SK-N-SH (cell line): ENCODE measurements around the gene NCAM1. TPM values are rescaled to one million over a fixed set of nuclear protein-coding genes. Genes with fewer than 3 reads are reported as not detected.

Source experiments
- CTCF ChIA-PET: fragments of 300-600, 350-600 bp; formaldehyde crosslinking; extraction: SDS; loops from one replicate; lab custom pipeline; 2021; lab: Yijun Ruan, JAX
- POLR2A ChIA-PET: fragments of 350-600 bp; sonication (Branson Sonifier 250); formaldehyde crosslinking; extraction: SDS; loops from one replicate; lab custom pipeline; 2020; ENCODE audit warnings: antibody characterized with exemption, inconsistent platforms; lab: Yijun Ruan, JAX
- DNase-seq: peaks from one replicate; pipeline ENCODE4 v3.0.0; 2012
- H2AFZ ChIP-seq: fragments of 200-600 bp; sonication (generic); 2 replicates; pipeline ENCODE4 v1.8.1; 2016; ENCODE audit warnings: antibody characterized with exemption, mild to moderate bottlenecking, low read depth
- H3F3A ChIP-seq: fragments of 200-600 bp; sonication (generic); replicated peaks from 2 replicates; pipeline ENCODE3; 2016; ENCODE audit warnings: antibody characterized with exemption, mild to moderate bottlenecking; ENCODE audit not compliant: insufficient read depth
- H3K27ac ChIP-seq, 2 experiments: fragments of 200-500 bp in 1 of 2; fragments of 200-600 bp in 1 of 2; sonication (Bioruptor generic) in 1 of 2; sonication (generic), shearing (Covaris generic) in 1 of 2; 2 replicates each; pipeline versions ENCODE4 v1.5.1 to v1.6.1; 2014 to 2016; ENCODE audit warnings: low read depth in 2 of 2, inconsistent platforms in 1 of 2, low read length in 1 of 2, mild to moderate bottlenecking in 1 of 2, mixed read lengths in 1 of 2
- H3K27me3 ChIP-seq: fragments of 200-600 bp; sonication (generic), shearing (Covaris generic); 2 replicates; pipeline ENCODE4 v1.6.1; 2016; ENCODE audit warnings: mixed run types; ENCODE audit not compliant: insufficient read depth
- H3K36me3 ChIP-seq, 2 experiments: fragments of 200-500 bp in 1 of 2; fragments of 200-600 bp in 1 of 2; sonication (Bioruptor generic) in 1 of 2; sonication (generic) in 1 of 2; replicated peaks in 1 of 2; 2 replicates each; pipeline versions ENCODE3 to v1.5.1; 2014 to 2016; ENCODE audit warnings: low read length in 1 of 2, mild to moderate bottlenecking in 1 of 2; ENCODE audit not compliant: insufficient read depth in 2 of 2, control insufficient read depth in 1 of 2
- H3K4me1 ChIP-seq, 2 experiments: fragments of 200-500 bp in 1 of 2; fragments of 200-600 bp in 1 of 2; sonication (Bioruptor generic) in 1 of 2; sonication (generic), shearing (Covaris generic) in 1 of 2; 2 replicates each; pipeline versions ENCODE4 v1.5.1 to v1.6.1; 2014 to 2016; ENCODE audit warnings: low read depth in 1 of 2, low read length in 1 of 2, mixed run types in 1 of 2; ENCODE audit not compliant: insufficient read depth in 2 of 2, control insufficient read depth in 1 of 2
- H3K4me2 ChIP-seq: fragments of 200-600 bp; sonication (generic), shearing (Covaris generic); 2 replicates; pipeline ENCODE4 v1.6.1; 2017; ENCODE audit warnings: mixed run types
- H3K4me3 ChIP-seq, 2 experiments: fragments of 200-500 bp in 1 of 2; fragments of 200-600 bp in 1 of 2; sonication (Bioruptor generic) in 1 of 2; sonication (generic), shearing (Covaris generic) in 1 of 2; 2 replicates each; pipeline versions ENCODE4 v1.5.1 to v1.8.1; 2014 to 2016; ENCODE audit warnings: low read depth in 2 of 2, inconsistent platforms in 1 of 2, low read length in 1 of 2, mild to moderate bottlenecking in 1 of 2, mixed read lengths in 1 of 2, moderate library complexity in 1 of 2
- H3K79me2 ChIP-seq: fragments of 200-600 bp; sonication (generic); 2 replicates; pipeline ENCODE4 v1.8.1; 2017; ENCODE audit warnings: mild to moderate bottlenecking; ENCODE audit not compliant: insufficient read depth
- H3K9ac ChIP-seq: fragments of 200-600 bp; sonication (generic); 2 replicates; pipeline ENCODE4 v1.6.1; 2017; ENCODE audit warnings: mixed run types
- H3K9me2 ChIP-seq: fragments of 200-600 bp; sonication (generic); 2 replicates; pipeline ENCODE4 v1.6.1; 2017; ENCODE audit warnings: mixed run types
- H3K9me3 ChIP-seq: fragments of 200-600 bp; sonication (generic); 2 replicates; pipeline ENCODE4 v1.6.1; 2017; ENCODE audit warnings: mixed run types, mild to moderate bottlenecking, moderate library complexity
- H4K20me1 ChIP-seq: fragments of 200-600 bp; sonication (generic); 2 replicates; pipeline ENCODE4 v1.6.1; 2017; ENCODE audit warnings: mild to moderate bottlenecking, mixed run types; ENCODE audit not compliant: insufficient read depth
- CHD2 ChIP-seq: fragments of 150-350 bp; IDR thresholded peaks from 2 replicates; pipeline ENCODE4 v1.6.1; 2018; ENCODE audit warnings: low read length; ENCODE audit not compliant: partially characterized antibody
- CTCF ChIP-seq: fragments of 200-600 bp; sonication (generic); IDR thresholded peaks from 2 replicates; pipeline ENCODE4 v1.6.1; 2017; ENCODE audit warnings: antibody characterized with exemption, mild to moderate bottlenecking, moderate library complexity
- ELF1 ChIP-seq: IDR thresholded peaks from 2 replicates; pipeline ENCODE4 v1.4.0; 2012
- EP300 ChIP-seq, 2 experiments: IDR thresholded peaks; 2 replicates each; pipeline versions ENCODE4 v1.4.0 to v1.6.1; 2012; ENCODE audit warnings: borderline replicate concordance in 1 of 2, low read depth in 1 of 2, low read length in 1 of 2
- EZH2phosphoT487 ChIP-seq: fragments of 200-600 bp; sonication (generic); IDR thresholded peaks from 2 replicates; pipeline ENCODE4 v1.6.1; 2017; ENCODE audit warnings: low read depth, mixed run types, mild to moderate bottlenecking, antibody characterized with exemption, moderate library complexity, borderline replicate concordance
- FOXM1 ChIP-seq: IDR thresholded peaks from 2 replicates; pipeline ENCODE4 v1.4.0; 2012; ENCODE audit warnings: low read depth, mild to moderate bottlenecking
- GATA2 ChIP-seq: sonication (generic); formaldehyde crosslinking; IDR thresholded peaks from 2 replicates; pipeline ENCODE4 v1.5.0; 2020; ENCODE audit warnings: mild to moderate bottlenecking, missing genetic modification reagents
- JUND ChIP-seq: IDR thresholded peaks from 2 replicates; pipeline ENCODE4 v1.4.0; 2012
- MAX ChIP-seq: IDR thresholded peaks from 2 replicates; pipeline ENCODE4 v1.4.0; 2012; ENCODE audit warnings: low read depth
- MEF2A ChIP-seq: IDR thresholded peaks from 2 replicates; pipeline ENCODE4 v1.4.0; 2012; ENCODE audit warnings: low read depth, borderline replicate concordance
- NRF1 ChIP-seq: IDR thresholded peaks from 2 replicates; pipeline ENCODE4 v1.6.1; 2012; ENCODE audit warnings: low read depth, mild to moderate bottlenecking, low read length
- PBX3 ChIP-seq: IDR thresholded peaks from 2 replicates; pipeline ENCODE4; 2012
- RAD21 ChIP-seq: IDR thresholded peaks from 2 replicates; pipeline ENCODE4 v1.6.1; 2012; ENCODE audit warnings: mild to moderate bottlenecking, low read length
- RCOR1 ChIP-seq: fragments of 150-350 bp; IDR thresholded peaks from 2 replicates; pipeline ENCODE4 v1.6.1; 2017; ENCODE audit warnings: antibody characterized with exemption, low read length
- REST ChIP-seq: IDR thresholded peaks from 2 replicates; pipeline ENCODE4 v1.6.1; 2012; ENCODE audit warnings: mild to moderate bottlenecking, low read depth, low read length, moderate library complexity
- RXRA ChIP-seq: IDR thresholded peaks from 2 replicates; pipeline ENCODE4 v1.4.0; 2012; ENCODE audit warnings: low read depth, mild to moderate bottlenecking, borderline replicate concordance
- TCF12 ChIP-seq: IDR thresholded peaks from 2 replicates; pipeline ENCODE4 v1.4.0; 2012
- TEAD4 ChIP-seq: IDR thresholded peaks from 2 replicates; pipeline ENCODE4 v1.4.0; 2012; ENCODE audit warnings: mild to moderate bottlenecking, borderline replicate concordance; ENCODE audit not compliant: insufficient read depth
- USF2 ChIP-seq: fragments of 150-350 bp; IDR thresholded peaks from 2 replicates; pipeline ENCODE4 v1.6.1; 2017; ENCODE audit warnings: antibody characterized with exemption, low read length, low read depth, borderline replicate concordance
- whole genome bisulfite sequencing: methylation state at CpG from one replicate; pipeline ENCODE4 v1.1.6; 2017; ENCODE audit warnings: low lambda C conversion rate; 5-methylcytosine and 5-hydroxymethylcytosine counted together
- polyA plus RNA-seq, 3 experiments: library from polyadenylated mRNA; depleted of rRNA; stranded (reverse); fragments of >200 nt; gene quantifications; 2 replicates each; pipeline ENCODE4 v1.2.3, GENCODE V29; 2012

The NCAM1 gene
- polyA plus RNA-seq, 1 of the 3 experiments (the other 2 are of a cell fraction): 19.4 TPM

GRCh38 chr11:113253406-113253805, 292.2 kb downstream of the NCAM1 start:
- ChIA-PET POLR2A (no interaction called here), CTCF (no interaction called here)
- DNase-seq: no peak
- Histone ChIP-seq H3K36me3 (peaks cover 0 to 5% of the 10 kb centered on the region in 2 experiments), H3K4me2 (no peak overlapping the region), H3K9me3 (no peaks in the 10 kb centered on the region), H2AFZ (no peak overlapping the region), H3K79me2 (no peaks in the 10 kb centered on the region), H3K4me1 (peaks cover 0 to 5% of the 10 kb centered on the region in 2 experiments; a peak in 2 of 4 replicates), H3K9me2 (no peaks in the 10 kb centered on the region), H3K27me3 (no peaks in the 10 kb centered on the region), H3K4me3 (no peak overlapping the region), H3K9ac (no peak overlapping the region), H3F3A (no peaks in the 10 kb centered on the region), H3K27ac (no peak overlapping the region), H4K20me1 (no peaks in the 10 kb centered on the region)
- TF ChIP-seq EP300 (IDR thresholded peaks at IDR 0.05; ENCODE audit: borderline replicate concordance in 1 of 2, low read depth in 1 of 2, low read length in 1 of 2): no peak
- no peak for TF ChIP-seq MAX
- no peak for TF ChIP-seq GATA2 (CRISPR knock-in tag)
- WGBS: 76% methylated on average over 5 of the region's 5 CpGs

GRCh38 chr11:113255096-113255495, 293.9 kb downstream of the NCAM1 start:
- no peaks in the 10 kb centered on the region for H3F3A ChIP-seq
- H3K27ac ChIP-seq: no peak overlapping the region
- TF ChIP-seq PBX3 (no peak), TEAD4 (no peak), MAX (no peak), JUND (no peak), FOXM1 (no peak), RCOR1 (no peak), TCF12 (no peak), MEF2A (no peak), RXRA (no peak), NRF1 (no peak), REST (no peak), EZH2phosphoT487 (no peak), CHD2 (no peak), ELF1 (no peak), USF2 (no peak), RAD21 (no peak), CTCF (no peak)
- H4K20me1 ChIP-seq: no peaks in the 10 kb centered on the region
- ChIA-PET POLR2A (no interaction called here), CTCF (interaction anchor here (1.2 to 1.4 kb wide), 3 partner anchors 34 to 140 kb away, joined by 3 to 4 read pairs (median 3); no protein-coding TSS in a partner anchor)
- H3K9ac ChIP-seq: no peak overlapping the region
- H3K4me3 ChIP-seq: no peak overlapping the region
- 85% methylated on average over 4 of the region's 4 CpGs for WGBS
- peaks cover 0 to 5% of the 10 kb centered on the region in 2 experiments; a peak in 2 of 4 replicates for H3K4me1 ChIP-seq
- no peaks in the 10 kb centered on the region for H3K9me3 ChIP-seq
- no peaks in the 10 kb centered on the region for H3K79me2 ChIP-seq
- H3K9me2 ChIP-seq: no peaks in the 10 kb centered on the region
- no peak for DNase-seq
- no peak overlapping the region for H2AFZ ChIP-seq
- peaks cover 0 to 5% of the 10 kb centered on the region in 2 experiments for H3K36me3 ChIP-seq
- H3K27me3 ChIP-seq: no peaks in the 10 kb centered on the region
- no peak overlapping the region for H3K4me2 ChIP-seq
